HepG2 (cell line): Measurements from ENCODE around the gene RIIAD1. TPM values are rescaled to one million over a fixed set of nuclear protein-coding genes. Genes with fewer than 3 reads are reported as not detected.

Experiments used
- ATAC-seq: fragments of 200-7000 bp; cut with Tn5 transposase; 3 replicates; pipeline ENCODE4 v1.9.1; 2020; ENCODE audit warnings: mild to moderate bottlenecking, moderate library complexity
- BruUV-seq: library from RNA; stranded (reverse); fragments of 400-500 nt; replicated peaks from 2 replicates; lab custom pipeline; 2021; lab: Mats Ljungman, UMichigan
- CTCF ChIA-PET: fragments of 300-600 bp; formaldehyde crosslinking; extraction: SDS; loops from one replicate; lab custom pipeline; 2021; ENCODE audit warnings: low total read pairs, inconsistent platforms, low intra/inter-chr PET ratio; lab: Yijun Ruan, JAX
- POLR2A ChIA-PET: fragments of 350-600 bp; sonication (Branson Sonifier 250); formaldehyde crosslinking; loops from one replicate; lab custom pipeline; 2020; ENCODE audit warnings: antibody characterized with exemption, inconsistent platforms; lab: Yijun Ruan, JAX
- DNase-seq: peaks from one replicate; pipeline ENCODE4 v3.0.0-alpha.2; 2015; ENCODE audit warnings: low spot score
- FAIRE-seq: peaks from 3 replicates; lab custom pipeline; 2011; peaks lifted over from hg19 to GRCh38; lab: Jason Lieb, UNC
- H2AFZ ChIP-seq: one replicate; pipeline ENCODE4 v1.6.1; 2011; ENCODE audit warnings: low read length, inconsistent platforms
- H3K27ac ChIP-seq: fragments of 300-600 bp; 3 replicates; pipeline ENCODE4 v1.8.0; 2011; ENCODE audit warnings: mixed run types, mild to moderate bottlenecking, mixed read lengths, low read length, inconsistent platforms; ENCODE audit not compliant: insufficient read depth; ENCODE audit errors: extremely low read length
- H3K27me3 ChIP-seq, 2 experiments: fragments of 200-600 bp in 1 of 2; 2 replicates in 1 of 2; 3 replicates in 1 of 2; pipeline versions ENCODE4 v1.6.0 to v1.8.0; 2011; ENCODE audit warnings: low read length in 2 of 2, mild to moderate bottlenecking in 2 of 2, moderate library complexity in 2 of 2, inconsistent platforms in 1 of 2; ENCODE audit not compliant: insufficient read depth in 2 of 2, control insufficient read depth in 1 of 2
- H3K36me3 ChIP-seq, 2 experiments: fragments of 200-600 bp in 1 of 2; replicated peaks in 1 of 2; 2 replicates in 1 of 2; 3 replicates in 1 of 2; pipeline versions ENCODE4 v1.5.1 to v1.8.0; 2011; ENCODE audit warnings: low read length in 2 of 2, inconsistent platforms in 1 of 2; ENCODE audit not compliant: insufficient read depth in 2 of 2, control insufficient read depth in 1 of 2
- H3K4me1 ChIP-seq: 2 replicates; pipeline ENCODE4 v1.5.1; 2012; ENCODE audit warnings: low read length, inconsistent platforms; ENCODE audit not compliant: insufficient read depth
- H3K4me2 ChIP-seq: 2 replicates; pipeline ENCODE4 v1.6.0; 2011; ENCODE audit warnings: low read depth, low read length, inconsistent platforms
- H3K4me3 ChIP-seq, 3 experiments: fragments of 200-600 bp in 1 of 3; sonication (generic), shearing (Covaris generic) in 1 of 3; replicated peaks in 1 of 3; 2 replicates each; pipeline ENCODE4 v1.5.1; 2011 to 2016; ENCODE audit warnings: low read length in 3 of 3, inconsistent platforms in 2 of 3, low read depth in 2 of 3, mild to moderate bottlenecking in 2 of 3, control low read depth in 1 of 3, mixed read lengths in 1 of 3; ENCODE audit not compliant: insufficient read depth in 1 of 3
- H3K79me2 ChIP-seq: one replicate; pipeline ENCODE4 v1.6.1; 2011; ENCODE audit warnings: low read length, inconsistent platforms; ENCODE audit not compliant: insufficient read depth
- H3K9ac ChIP-seq: 2 replicates; pipeline ENCODE4 v1.6.0; 2011; ENCODE audit warnings: mild to moderate bottlenecking, low read depth, low read length, inconsistent platforms; ENCODE audit not compliant: insufficient read depth
- H3K9me3 ChIP-seq: 2 replicates; pipeline ENCODE4 v1.5.1; 2012; ENCODE audit warnings: mild to moderate bottlenecking, low read length
- H4K20me1 ChIP-seq: 2 replicates; pipeline ENCODE4 v1.6.0; 2011; ENCODE audit warnings: inconsistent platforms, mild to moderate bottlenecking, low read length, moderate library complexity; ENCODE audit not compliant: insufficient read depth
- GATAD1 ChIP-seq: IDR thresholded peaks from 2 replicates; pipeline ENCODE4 v1.6.1; 2016; ENCODE audit warnings: missing genetic modification reagents, missing compliant biosample characterization
- IRF2 ChIP-seq: IDR thresholded peaks from 2 replicates; pipeline ENCODE4 v1.6.1; 2018; ENCODE audit warnings: missing genetic modification reagents, missing compliant biosample characterization
- KLF9 ChIP-seq: IDR thresholded peaks from 2 replicates; pipeline ENCODE4 v1.6.1; 2016; ENCODE audit warnings: low read depth
- MAF1 ChIP-seq: sonication (generic); formaldehyde crosslinking; IDR thresholded peaks from 2 replicates; pipeline ENCODE4 v1.5.0; 2020; ENCODE audit warnings: missing genetic modification reagents, borderline replicate concordance
- MAX ChIP-seq: IDR thresholded peaks from 2 replicates; pipeline ENCODE4 v1.6.1; 2012; ENCODE audit warnings: inconsistent platforms
- MAZ ChIP-seq, 2 experiments: sonication (generic) in 1 of 2; formaldehyde crosslinking in 1 of 2; IDR thresholded peaks; 2 replicates each; pipeline versions ENCODE4 v1.5.0 to v1.6.1; 2012 to 2020; ENCODE audit warnings: low read depth in 2 of 2, mild to moderate bottlenecking in 2 of 2, borderline replicate concordance in 1 of 2, improper control_type of control experiment in 1 of 2, low read length in 1 of 2, missing genetic modification reagents in 1 of 2, moderate library complexity in 1 of 2
- MTA3 ChIP-seq: sonication (generic); formaldehyde crosslinking; IDR thresholded peaks from 2 replicates; pipeline ENCODE4 v1.4.0; 2020; ENCODE audit warnings: missing genetic modification reagents
- NKX3-1 ChIP-seq: sonication (generic); formaldehyde crosslinking; IDR thresholded peaks from 2 replicates; pipeline ENCODE4 v1.5.0; 2020; ENCODE audit warnings: missing genetic modification reagents
- SKI ChIP-seq: fragments of 450-650 bp; IDR thresholded peaks from one replicate; pipeline ENCODE4 v1.6.1; 2018; ENCODE audit warnings: mild to moderate bottlenecking; ENCODE audit not compliant: partially characterized antibody
- SNAPC2 ChIP-seq: sonication (generic); formaldehyde crosslinking; IDR thresholded peaks from 2 replicates; pipeline ENCODE4 v1.8.1; 2022; ENCODE audit warnings: mild to moderate bottlenecking, missing genetic modification reagents
- SNAPC5 ChIP-seq: sonication (generic); formaldehyde crosslinking; IDR thresholded peaks from 2 replicates; pipeline ENCODE4 v1.8.1; 2023; ENCODE audit warnings: mild to moderate bottlenecking, missing genetic modification reagents, borderline replicate concordance
- WIZ ChIP-seq: sonication (generic); formaldehyde crosslinking; IDR thresholded peaks from 2 replicates; pipeline ENCODE4 v1.5.1; 2020; ENCODE audit warnings: mild to moderate bottlenecking, missing genetic modification reagents
- ZBTB49 ChIP-seq: sonication (generic); formaldehyde crosslinking; IDR thresholded peaks from 2 replicates; pipeline ENCODE4 v1.4.0; 2020; ENCODE audit warnings: missing genetic modification reagents, borderline replicate concordance
- ZNF24 ChIP-seq: fragments of 450-650 bp; IDR thresholded peaks from 2 replicates; pipeline ENCODE4 v1.6.1; 2017; ENCODE audit warnings: antibody characterized with exemption, mild to moderate bottlenecking
- ZNF468 ChIP-seq: sonication (generic); formaldehyde crosslinking; IDR thresholded peaks from 2 replicates; pipeline ENCODE4 v1.8.0; 2022; ENCODE audit warnings: mild to moderate bottlenecking, moderate library complexity, missing genetic modification reagents
- WGBS: methylation state at CpG from one replicate; pipeline ENCODE4 v1.1.6; 2017; ENCODE audit warnings: low lambda C conversion rate; 5-methylcytosine and 5-hydroxymethylcytosine counted together
- in situ Hi-C: cut with HindIII; loops from 2 replicates; pipeline ENCODE4 v1.10.0; 2017; ENCODE audit warnings: low pct_unique_long_range_greater_than_20kb; ENCODE audit not compliant: extremely low pct_ligation_motif_present
- intact Hi-C: fragments of 100-400 bp; cut with micrococcal nuclease; formaldehyde crosslinking; loops from one replicate; pipeline ENCODE4 v1.10.0; 2022; ENCODE audit not compliant: unreplicated experiment
- polyA plus RNA-seq, 8 experiments: library from polyadenylated mRNA; depleted of rRNA in 3 of 8; stranded (reverse) in 7 of 8; unstranded in 1 of 8; fragments of >200 nt; fragmentation: Illumina TruSeq in 4 of 8; extraction: Trizol in 4 of 8; gene quantifications; 2 replicates each; pipeline versions ENCODE4 v1.2.1 to v1.2.3, GENCODE V29; 2011 to 2016; ENCODE audit warnings: low read depth in 4 of 8, missing spikeins in 1 of 8, mixed read lengths in 1 of 8; ENCODE audit not compliant: insufficient read depth in 1 of 8
- total RNA-seq, 5 experiments: library from RNA; depleted of rRNA; stranded (reverse); fragments of >200 nt; fragmentation: Illumina TruSeq; extraction: Trizol; gene quantifications; 2 replicates each; pipeline ENCODE4 v1.2.3, GENCODE V29; 2016; ENCODE audit warnings: low read depth in 1 of 5

Gene RIIAD1
- total and polyA plus RNA-seq, 2 of the 13 experiments (the other 11 are each of a cell fraction or from before 2014, with no cell fraction given) = not detected

- no peak for TF ChIP-seq WIZ (CRISPR knock-in tag)
Observed at GRCh38 chr1:151760597-151761385, 39.5 kb downstream of the RIIAD1 start (continued).

- no peaks in the 10 kb centered on the region; a peak in 1 of 5 replicates for H3K27me3 ChIP-seq
- peak within 1 kb of the TSS; percentile 83 for H3K27ac ChIP-seq
- peak within 1 kb of the TSS; percentile 84 for H3K4me2 ChIP-seq
- H3K4me1 ChIP-seq = peaks cover 24% of the 10 kb centered on the region
- CTCF ChIA-PET = no interaction called here
- H4K20me1 ChIP-seq = no peaks in the 10 kb centered on the region
- WGBS = under 1% methylated on average over 36 of the region's 68 CpGs
- H3K36me3 ChIP-seq = peaks cover 6 to 28% of the 10 kb centered on the region in 2 experiments
- FAIRE-seq = no peak
- POLR2A ChIA-PET = interaction anchor here (0.6 to 1.7 kb wide), 12 partner anchors 13 to 1965 kb away, joined by 3 to 21 read pairs (median 4); partner anchors contain the start of genes C2CD4D, INTS3, RORC and TDRKH
- peak within 1 kb of the TSS; percentile 75 for H3K9ac ChIP-seq
- intact Hi-C loops (loop anchor here (10.0 kb wide), 1 partner anchor 72 kb away; the partner anchor contains the start of genes C2CD4D and RORC), in situ Hi-C loops (no loop called here)
- H3K4me3 ChIP-seq = peak within 1 kb of the TSS; percentile 72 to 95 (median 92)
- H3K9me3 ChIP-seq = no peaks in the 10 kb centered on the region
- peak; percentile 99 for ATAC-seq
- peaks cover 5% of the 10 kb centered on the region for H3K79me2 ChIP-seq
- BruUV-seq = no TSS peak
- peak; percentile 60 for DNase-seq
- H2AFZ ChIP-seq = peak within 1 kb of the TSS; percentile 79
- TF ChIP-seq NKX3-1 (CRISPR knock-in tag) (peak; percentile 55; the same call in 1 of the 2 replicates), SKI (peak; percentile 43), MAZ (IDR thresholded peaks at IDR 0.05; ENCODE audit: borderline replicate concordance, low read depth, low read length) (no peak), MAZ (CRISPR knock-in tag; IDR thresholded peaks at IDR 0.05; ENCODE audit: low read depth) (peak; percentile 66; the same call in 1 of the 2 replicates), SNAPC2 (0 out of 2 replicates have a peak, but pooled peaks have one; percentile 62), KLF9 (no peak), MAX (peak; percentile 51; the same call in 1 of the 2 replicates), SNAPC5 (CRISPR knock-in tag) (no peak), ZBTB49 (CRISPR knock-in tag) (peak; percentile 60; the same call in 1 of the 2 replicates), MTA3 (CRISPR knock-in tag) (no peak), IRF2 (CRISPR knock-in tag) (no peak), ZNF24 (peak; percentile 72; the same call in 1 of the 2 replicates), MAF1 (CRISPR knock-in tag) (peak; percentile 51; the same call in 1 of the 2 replicates), GATAD1 (CRISPR knock-in tag) (peak; percentile 99), ZNF468 (CRISPR knock-in tag) (no peak)
Observed at GRCh38 chr1:151762941-151763921, 41.9 kb downstream of the RIIAD1 start, which contains the start of gene MRPL9. Gene MRPL9 (minus strand): TSS chr1:151763496. CDS start chr1:151763479, 17 bp downstream.
